Ectodermal cell (in vitro differentiated cells): ENCODE measurements around the gene MDGA2.

Experiments used
- H3K27ac ChIP-seq: 2 replicates; pipeline ENCODE4 v1.7.0; 2013; ENCODE audit warnings: mild to moderate bottlenecking, low read depth, low read length; ENCODE audit not compliant: insufficient read depth, poor library complexity, severe bottlenecking
- H3K27me3 ChIP-seq: 2 replicates; pipeline ENCODE4 v1.7.0; 2013; ENCODE audit warnings: mild to moderate bottlenecking, low read length; ENCODE audit not compliant: insufficient read depth, control insufficient read depth, poor library complexity, severe bottlenecking
- H3K36me3 ChIP-seq: one replicate; pipeline ENCODE4 v1.7.0; 2013; ENCODE audit warnings: low read length; ENCODE audit not compliant: control insufficient read depth, insufficient read depth
- H3K4me1 ChIP-seq: one replicate; pipeline ENCODE4 v1.7.0; 2013; ENCODE audit warnings: low read length; ENCODE audit not compliant: control insufficient read depth, insufficient read depth
- H3K4me3 ChIP-seq: 2 replicates; pipeline ENCODE4 v1.7.0; 2013; ENCODE audit warnings: low read depth, low read length, control low read depth; ENCODE audit not compliant: insufficient read depth
- H3K9me3 ChIP-seq: 2 replicates; pipeline ENCODE4 v1.7.0; 2013; ENCODE audit warnings: mild to moderate bottlenecking, low read length, moderate library complexity; ENCODE audit not compliant: control insufficient read depth
- WGBS, 2 experiments: methylation state at CpG; one replicate each; pipeline ENCODE4 v1.1.7; 2013; ENCODE audit warnings: missing lambda C conversion rate in 2 of 2; 5-methylcytosine and 5-hydroxymethylcytosine counted together

The MDGA2 gene

GRCh38 chr14:47240748-47241437, 434.5 kb downstream of the MDGA2 start:
- H3K4me1 ChIP-seq = no peaks in the 10 kb centered on the region
- 29 to 60% methylated on average over 1 of the region's 1 CpG for WGBS, 2 experiments

DNA sequence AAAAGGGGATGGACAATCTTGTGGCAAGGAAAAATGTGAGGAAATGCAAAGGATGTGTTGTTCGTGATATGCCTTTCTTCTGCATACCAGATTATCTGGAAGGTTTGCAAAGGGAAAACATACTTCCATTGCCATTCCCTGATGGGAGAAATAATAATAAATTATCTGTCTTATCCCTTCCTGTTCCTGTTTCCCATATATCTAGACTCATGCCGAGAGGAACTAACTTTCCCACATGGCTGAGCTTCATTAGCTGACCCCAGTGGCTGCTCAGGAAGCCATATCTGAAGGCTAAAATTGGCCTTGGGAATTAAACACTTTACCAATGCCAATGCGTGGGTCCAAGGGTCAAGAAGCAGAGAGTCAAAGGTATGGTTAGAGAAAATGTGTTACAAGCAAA, 439.8 kb downstream of the MDGA2 start:
- H3K9me3 ChIP-seq = no peaks in the 10 kb centered on the region
- no peak overlapping the region for H3K4me3 ChIP-seq
- H3K27ac ChIP-seq = no peak overlapping the region
- H3K27me3 ChIP-seq = no peaks in the 10 kb centered on the region
- WGBS, 2 experiments = 93 to 94% methylated on average over 3 of the region's 3 CpGs
- no peaks in the 10 kb centered on the region for H3K4me1 ChIP-seq
- no peaks in the 10 kb centered on the region for H3K36me3 ChIP-seq

More at GRCh38 chr14:47240748-47241437, 434.5 kb downstream of the MDGA2 start:
- H3K4me3 ChIP-seq = no peak overlapping the region
- no peak overlapping the region for H3K27ac ChIP-seq
- H3K9me3 ChIP-seq = no peaks in the 10 kb centered on the region
- H3K27me3 ChIP-seq = no peaks in the 10 kb centered on the region
- no peaks in the 10 kb centered on the region for H3K36me3 ChIP-seq

DNA sequence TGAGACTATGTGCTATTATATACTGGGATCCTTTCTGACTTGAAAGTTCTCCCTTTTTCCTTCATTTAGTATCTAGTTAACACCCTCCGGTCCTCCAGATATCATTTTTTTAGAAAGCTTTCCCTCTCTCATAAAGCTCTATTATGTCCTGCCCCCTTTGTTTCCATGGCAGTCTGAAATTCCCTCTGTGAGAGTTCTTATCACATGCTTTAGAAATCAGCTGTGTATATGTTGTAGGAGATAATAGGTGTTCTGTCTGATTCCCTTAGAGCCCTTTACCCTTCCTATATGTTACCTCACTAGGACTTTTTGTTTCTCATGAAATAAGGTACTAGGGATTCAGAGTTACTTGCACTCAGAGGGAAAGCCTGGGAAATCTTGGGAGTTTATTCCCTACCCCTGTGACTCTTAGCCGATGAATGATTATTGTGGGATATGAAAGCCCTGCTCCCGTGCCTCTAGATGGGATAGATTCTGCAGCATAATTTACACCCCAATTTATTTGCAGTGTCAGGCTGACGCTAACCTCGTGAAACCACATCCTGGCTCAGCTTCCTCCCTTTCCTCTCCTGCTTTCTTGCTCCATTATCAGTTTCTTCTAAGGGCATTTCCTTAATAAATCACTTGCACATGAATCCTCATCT, 448.4 kb downstream of the MDGA2 start:
- no peaks in the 10 kb centered on the region for H3K27me3 ChIP-seq
- no peaks in the 10 kb centered on the region for H3K36me3 ChIP-seq
- H3K4me3 ChIP-seq = no peak overlapping the region
- no peak overlapping the region for H3K27ac ChIP-seq
- WGBS, 2 experiments = 84 to 91% methylated on average over 5 of the region's 5 CpGs
- H3K4me1 ChIP-seq = no peaks in the 10 kb centered on the region
- H3K9me3 ChIP-seq = no peaks in the 10 kb centered on the region

- no peaks in the 10 kb centered on the region for H3K4me1 ChIP-seq
- H3K27me3 ChIP-seq = no peaks in the 10 kb centered on the region
- no peak overlapping the region for H3K27ac ChIP-seq
- no peak overlapping the region for H3K4me3 ChIP-seq
- H3K36me3 ChIP-seq = no peaks in the 10 kb centered on the region
- WGBS, 2 experiments = 91 to 97% methylated on average over 3 to 4 of the region's 4 CpGs
- H3K9me3 ChIP-seq = no peaks in the 10 kb centered on the region
Measured at GRCh38 chr14:47223656-47224055, 451.7 kb downstream of the MDGA2 start.

GRCh38 chr14:47220096-47220495, 455.3 kb downstream of the MDGA2 start:
- Histone ChIP-seq H3K4me3 (no peak overlapping the region), H3K36me3 (no peaks in the 10 kb centered on the region), H3K9me3 (no peaks in the 10 kb centered on the region), H3K4me1 (no peaks in the 10 kb centered on the region), H3K27ac (no peak overlapping the region), H3K27me3 (no peaks in the 10 kb centered on the region)
- 70 to 78% methylated on average over 2 of the region's 2 CpGs for WGBS, 2 experiments

- no peaks in the 10 kb centered on the region for H3K4me1 ChIP-seq
- H3K36me3 ChIP-seq = no peaks in the 10 kb centered on the region
- H3K4me3 ChIP-seq = no peak overlapping the region
- no peaks in the 10 kb centered on the region for H3K9me3 ChIP-seq
- H3K27ac ChIP-seq = no peak overlapping the region
- 97 to 98% methylated on average over 1 of the region's 1 CpG for WGBS, 2 experiments
- no peaks in the 10 kb centered on the region for H3K27me3 ChIP-seq
Measured at GRCh38 chr14:47211263-47211662, 464.1 kb downstream of the MDGA2 start.

GRCh38 chr14:47210099-47210498, 465.3 kb downstream of the MDGA2 start:
- Histone ChIP-seq H3K36me3 (no peaks in the 10 kb centered on the region), H3K27ac (no peak overlapping the region), H3K9me3 (no peaks in the 10 kb centered on the region), H3K27me3 (no peaks in the 10 kb centered on the region), H3K4me1 (no peaks in the 10 kb centered on the region), H3K4me3 (no peak overlapping the region)

DNA sequence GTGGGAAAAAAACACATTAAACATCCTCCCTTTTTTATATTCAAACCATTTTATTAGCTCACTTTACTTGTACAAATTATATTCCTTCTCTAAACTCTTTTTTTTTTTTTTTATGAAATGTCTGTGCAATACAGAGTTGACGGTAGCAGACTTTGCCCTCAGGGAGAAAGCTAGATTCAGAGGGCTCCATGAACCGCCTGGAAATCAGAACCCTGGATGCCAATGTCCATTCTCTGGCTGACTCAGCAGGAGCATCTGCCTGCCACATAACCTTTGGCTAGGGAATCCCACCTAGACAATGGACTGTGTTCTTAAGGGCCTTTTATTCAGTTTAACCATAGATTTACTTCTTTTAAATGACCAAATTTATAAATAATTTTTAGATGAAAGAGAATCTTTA, 467.0 kb downstream of the MDGA2 start:
- no peaks in the 10 kb centered on the region for H3K27me3 ChIP-seq
- no peaks in the 10 kb centered on the region for H3K36me3 ChIP-seq
- no peaks in the 10 kb centered on the region for H3K9me3 ChIP-seq
- H3K4me1 ChIP-seq = no peaks in the 10 kb centered on the region
- H3K27ac ChIP-seq = no peak overlapping the region
- H3K4me3 ChIP-seq = no peak overlapping the region
- 76 to 81% methylated on average over 2 of the region's 2 CpGs for WGBS, 2 experiments

DNA sequence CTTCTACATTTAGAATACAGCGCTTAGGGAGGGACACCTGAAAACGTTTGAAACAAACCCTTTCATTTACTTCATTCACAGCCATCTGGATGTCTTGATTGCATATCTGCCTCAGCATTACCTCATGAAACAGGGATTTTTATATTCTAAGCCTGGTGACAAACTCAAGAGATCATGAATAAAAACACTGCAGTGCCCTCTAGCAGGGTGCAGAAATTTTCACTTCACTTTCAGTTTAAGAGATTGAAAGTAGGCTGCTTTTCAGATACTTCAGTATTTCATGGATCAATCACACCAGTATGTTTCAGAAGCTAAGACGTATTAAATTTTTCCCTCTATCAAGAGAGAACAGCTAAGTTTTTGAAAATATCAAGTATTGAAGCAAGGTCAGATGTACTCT, 467.8 kb downstream of the MDGA2 start:
- 73 to 79% methylated on average over 3 of the region's 3 CpGs for WGBS, 2 experiments
- H3K9me3 ChIP-seq = no peaks in the 10 kb centered on the region
- H3K4me3 ChIP-seq = no peak overlapping the region
- H3K36me3 ChIP-seq = no peaks in the 10 kb centered on the region
- no peaks in the 10 kb centered on the region for H3K27me3 ChIP-seq
- H3K4me1 ChIP-seq = no peaks in the 10 kb centered on the region
- no peak overlapping the region for H3K27ac ChIP-seq

- no peak overlapping the region for H3K27ac ChIP-seq
- no peaks in the 10 kb centered on the region for H3K36me3 ChIP-seq
- WGBS, 2 experiments = 95 to 96% methylated on average over 18 of the region's 18 CpGs
- H3K4me3 ChIP-seq = no peak overlapping the region
- H3K9me3 ChIP-seq = no peaks in the 10 kb centered on the region
- H3K27me3 ChIP-seq = no peaks in the 10 kb centered on the region
- H3K4me1 ChIP-seq = no peaks in the 10 kb centered on the region
Measured at GRCh38 chr14:47200740-47201139, 474.7 kb downstream of the MDGA2 start.
